GM12892 (cell line): ENCODE results near the gene FKBP14.

Experiments used
- POLR2A ChIP-seq: IDR thresholded peaks from 2 replicates; pipeline ENCODE4 v1.6.1; 2011; ENCODE audit warnings: low read depth, low read length, control low read depth
- POLR2AphosphoS5 ChIP-seq: IDR thresholded peaks from 2 replicates; pipeline ENCODE4 v1.6.1; 2011; ENCODE audit warnings: low read depth, low read length, control low read depth
- TAF1 ChIP-seq: IDR thresholded peaks from 2 replicates; pipeline ENCODE4 v1.6.1; 2011; ENCODE audit warnings: low read depth, mild to moderate bottlenecking, control low read depth, low read length, borderline replicate concordance

GRCh38 chr7:30070052-30070451 lies 43.5 kb upstream of the FKBP14 start:
- TF ChIP-seq POLR2A (no peak), TAF1 (no peak), POLR2AphosphoS5 (no peak)
